Head of caudate nucleus (tissue), 42 donors: ENCODE results near the gene NR3C1.

Experiments
- DNase-seq, 42 donors: peaks; one replicate each; pipeline versions ENCODE4 v3.0.0 to v3.0.0-alpha.2; 2020 to 2021; ENCODE audit warnings: mixed read lengths in 7 of 42
- intact Hi-C: fragments of 100-400 bp; cut with DNase I; formaldehyde crosslinking; loops from one replicate; pipeline ENCODE4 v1.15.0; 2022

Gene NR3C1

GRCh38 chr5:143302341-143303045 lies 101.0 kb downstream of the NR3C1 start:
- intact Hi-C loops: no loop called here
- DNase-seq: no peak

- intact Hi-C loops: no loop called here
- DNase-seq: no peak
These were observed 105.7 kb downstream of the NR3C1 start for GRCh38 chr5:143297756-143298155.

GRCh38 chr5:143290125-143290524 lies 113.4 kb downstream of the NR3C1 start:
- DNase-seq: no peak
- intact Hi-C loops: no loop called here

GRCh38 chr5:143284521-143284920 lies 119.0 kb downstream of the NR3C1 start:
- intact Hi-C loops: no loop called here

GRCh38 chr5:143284002-143284401 lies 119.5 kb downstream of the NR3C1 start:
- intact Hi-C loops: no loop called here
- no peak for DNase-seq

More at GRCh38 chr5:143284521-143284920, 119.0 kb downstream of the NR3C1 start:
- DNase-seq: no peak

GRCh38 chr5:143281226-143281625 lies 122.3 kb downstream of the NR3C1 start:
- intact Hi-C loops: no loop called here
- DNase-seq: no peak

GRCh38 chr5:143279698-143280097 lies 123.8 kb downstream of the NR3C1 start:
- DNase-seq: no peak
- intact Hi-C loops: no loop called here

- intact Hi-C loops: no loop called here
- DNase-seq: no peak
These were observed 126.0 kb downstream of the NR3C1 start for GRCh38 chr5:143277536-143277935.

- no peak for DNase-seq
- intact Hi-C loops: no loop called here
These were observed 127.7 kb downstream of the NR3C1 start for GRCh38 chr5:143275512-143276363.

GRCh38 chr5:143274952-143275351 lies 128.5 kb downstream of the NR3C1 start:
- intact Hi-C loops: no loop called here
- DNase-seq: no peak

- DNase-seq: no peak
- intact Hi-C loops: no loop called here
These were observed 132.1 kb downstream of the NR3C1 start for GRCh38 chr5:143271431-143271830.

- DNase-seq: no peak
- intact Hi-C loops: no loop called here
These were observed 135.1 kb downstream of the NR3C1 start for GRCh38 chr5:143268388-143268787.

- intact Hi-C loops: no loop called here
- DNase-seq: no peak
These were observed 136.3 kb downstream of the NR3C1 start for GRCh38 chr5:143267186-143267585.

- DNase-seq: no peak
- intact Hi-C loops: no loop called here
These were observed 137.5 kb downstream of the NR3C1 start for GRCh38 chr5:143265995-143266394.

- intact Hi-C loops: no loop called here
- DNase-seq: no peak
These were observed 140.1 kb downstream of the NR3C1 start for GRCh38 chr5:143263272-143263810.

GRCh38 chr5:143262393-143263174 lies 140.9 kb downstream of the NR3C1 start:
- intact Hi-C loops: no loop called here
- no peak for DNase-seq

- peak in 5 of 42 donors; percentile 4 to 18 (median 8) for DNase-seq
- intact Hi-C loops: no loop called here
These were observed 141.6 kb downstream of the NR3C1 start for GRCh38 chr5:143261748-143262392.

- intact Hi-C loops: no loop called here
These were observed 144.3 kb downstream of the NR3C1 start for GRCh38 chr5:143259254-143259605.

More at GRCh38 chr5:143259254-143259605, 144.3 kb downstream of the NR3C1 start:
- DNase-seq: no peak
